Measurements from ENCODE around the gene ZBED4. TPM values are rescaled to one million over a fixed set of nuclear protein-coding genes. Genes with fewer than 3 reads are reported as not detected.

ZBED4 gene
- total and polyA plus RNA-seq, 2 of the 13 experiments (the other 11 are each of a cell fraction or from before 2014, with no cell fraction given) = 5.4 to 9.6 TPM

DNA sequence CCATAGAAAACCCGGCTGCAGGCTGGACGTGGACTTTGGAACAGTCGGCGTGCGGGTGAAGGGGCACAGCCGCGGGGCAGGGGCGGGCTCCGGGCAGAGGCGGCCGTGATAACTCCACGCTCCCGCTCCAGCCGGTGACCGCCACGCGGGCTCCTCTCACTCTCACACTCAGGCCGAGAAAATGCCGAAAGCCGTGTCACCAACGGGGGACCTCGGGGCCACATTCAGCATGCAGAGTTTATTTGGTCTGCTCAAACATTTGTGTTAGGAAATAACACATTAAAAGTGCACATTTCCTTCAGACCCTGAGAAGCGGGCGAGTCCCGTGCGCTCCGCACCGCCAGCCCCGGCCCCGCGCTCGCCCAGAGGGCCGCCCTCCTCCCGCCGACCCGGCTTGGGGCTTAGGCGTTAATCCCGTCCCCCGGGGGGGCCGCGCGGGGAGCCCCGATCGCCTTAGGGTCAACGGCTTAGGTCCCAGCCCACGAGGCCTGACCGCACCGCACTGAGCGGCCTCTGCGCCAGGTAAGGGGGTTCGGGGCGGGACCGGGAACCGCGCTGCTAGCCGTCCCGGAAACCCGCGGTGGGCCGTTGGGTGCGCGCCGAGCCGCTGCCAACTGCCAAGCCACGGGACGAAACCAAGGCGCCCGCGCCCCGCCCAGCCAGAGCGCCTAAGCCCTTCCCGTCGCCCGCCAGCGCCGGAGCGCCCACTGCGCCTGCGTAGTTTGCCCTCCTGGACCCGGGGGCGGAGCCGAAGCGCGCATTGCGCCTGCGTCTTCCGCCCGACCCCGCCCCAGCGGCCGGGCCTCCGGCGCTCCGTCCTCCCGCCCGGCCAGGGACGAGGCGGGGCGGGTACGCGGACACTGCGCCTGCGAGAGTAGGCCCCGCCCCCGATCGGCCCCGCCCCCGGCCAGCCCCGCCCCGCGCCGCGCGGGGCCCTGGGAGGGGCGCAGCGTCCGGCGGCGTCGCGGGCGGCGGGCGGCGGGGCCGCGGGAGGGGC lies at the start of gene ZBED4 (continued):
- 0 out of 2 replicates have a peak, but pooled peaks have one; percentile 19 for TF ChIP-seq PRDM10 (CRISPR knock-in tag; IDR thresholded peaks at IDR 0.05; ENCODE audit: low read depth)
- no peak for TF ChIP-seq ISX (CRISPR knock-in tag; conservative IDR thresholded peaks at IDR 0.05)
- peak; percentile 59 for TF ChIP-seq SALL1 (CRISPR knock-in tag; IDR thresholded peaks at IDR 0.05)
- 0 out of 2 replicates have a peak, but pooled peaks have one; percentile 25 for TF ChIP-seq ZNF674 (CRISPR knock-in tag; IDR thresholded peaks at IDR 0.05; ENCODE audit: low read depth)
- TF ChIP-seq ZNF558 (CRISPR knock-in tag; IDR thresholded peaks at IDR 0.05; ENCODE audit: borderline replicate concordance) = peak; percentile 57; the same call in 1 of the 2 replicates
- 0 out of 2 replicates have a peak, but pooled peaks have one; percentile 78 for TF ChIP-seq NCOA1 (CRISPR knock-in tag; IDR thresholded peaks at IDR 0.05)
- no peak for TF ChIP-seq TRIM24 (CRISPR knock-in tag; IDR thresholded peaks at IDR 0.05)
- TF ChIP-seq ZKSCAN8 (CRISPR knock-in tag; IDR thresholded peaks at IDR 0.05; ENCODE audit: borderline replicate concordance) = peak; percentile 5; the same call in 1 of the 2 replicates
- peak; percentile 84; the same call in 1 of the 2 replicates for TF ChIP-seq TBX2 (CRISPR knock-in tag; IDR thresholded peaks at IDR 0.05; ENCODE audit: borderline replicate concordance)
- TF ChIP-seq MEIS2 (CRISPR knock-in tag; IDR thresholded peaks at IDR 0.05) = no peak; the same call in 1 of the 2 replicates
- no peak; the same call in 1 of the 2 replicates for TF ChIP-seq ZNF724P (CRISPR knock-in tag; IDR thresholded peaks at IDR 0.05; ENCODE audit: borderline replicate concordance)
- TF ChIP-seq, protein P1, sequence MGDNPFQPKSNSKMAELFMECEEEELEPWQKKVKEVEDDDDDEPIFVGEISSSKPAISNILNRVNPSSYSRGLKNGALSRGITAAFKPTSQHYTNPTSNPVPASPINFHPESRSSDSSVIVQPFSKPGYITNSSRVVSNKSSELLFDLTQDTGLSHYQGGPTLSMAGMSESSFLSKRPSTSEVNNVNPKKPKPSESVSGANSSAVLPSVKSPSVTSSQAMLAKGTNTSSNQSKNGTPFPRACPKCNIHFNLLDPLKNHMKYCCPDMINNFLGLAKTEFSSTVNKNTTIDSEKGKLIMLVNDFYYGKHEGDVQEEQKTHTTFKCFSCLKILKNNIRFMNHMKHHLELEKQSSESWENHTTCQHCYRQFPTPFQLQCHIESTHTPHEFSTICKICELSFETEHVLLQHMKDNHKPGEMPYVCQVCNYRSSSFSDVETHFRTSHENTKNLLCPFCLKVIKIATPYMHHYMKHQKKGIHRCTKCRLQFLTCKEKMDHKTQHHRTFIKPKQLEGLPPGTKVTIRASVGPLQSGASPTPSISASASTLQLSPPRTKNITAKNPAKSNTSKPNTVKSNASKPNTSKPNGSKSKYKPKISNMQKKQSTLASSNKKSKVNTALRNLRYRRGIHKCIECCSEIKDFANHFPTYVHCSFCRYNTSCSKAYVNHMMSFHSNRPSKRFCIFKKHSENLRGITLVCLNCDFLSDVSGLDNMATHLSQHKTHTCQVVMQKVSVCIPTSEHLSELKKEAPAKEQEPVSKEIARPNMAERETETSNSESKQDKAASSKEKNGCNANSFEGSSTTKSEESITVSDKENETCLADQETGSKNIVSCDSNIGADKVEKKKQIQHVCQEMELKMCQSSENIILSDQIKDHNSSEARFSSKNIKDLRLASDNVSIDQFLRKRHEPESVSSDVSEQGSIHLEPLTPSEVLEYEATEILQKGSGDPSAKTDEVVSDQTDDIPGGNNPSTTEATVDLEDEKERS (CRISPR knock-in tag; IDR thresholded peaks at IDR 0.05) = no peak
- TF ChIP-seq YEATS2 (CRISPR knock-in tag; IDR thresholded peaks at IDR 0.05; ENCODE audit: borderline replicate concordance) = peak; percentile 29; the same call in 1 of the 2 replicates
- TF ChIP-seq EHMT2 (IDR thresholded peaks at IDR 0.05; ENCODE audit: borderline replicate concordance, low read depth, low read length) = no peak
- TF ChIP-seq TBL1XR1 (IDR thresholded peaks at IDR 0.05; ENCODE audit: borderline replicate concordance, low read length, partially characterized antibody) = no peak
- no peak for TF ChIP-seq BCLAF1 (IDR thresholded peaks at IDR 0.05)

Measured in HepG2 (cell line).